ENCODE data around the gene CSPG4. TPM values are rescaled to one million over a fixed set of nuclear protein-coding genes. Genes with fewer than 3 reads are reported as not detected.

The CSPG4 gene
- total RNA-seq, 1 experiment from 2014 or later: 17.5 TPM

DNA sequence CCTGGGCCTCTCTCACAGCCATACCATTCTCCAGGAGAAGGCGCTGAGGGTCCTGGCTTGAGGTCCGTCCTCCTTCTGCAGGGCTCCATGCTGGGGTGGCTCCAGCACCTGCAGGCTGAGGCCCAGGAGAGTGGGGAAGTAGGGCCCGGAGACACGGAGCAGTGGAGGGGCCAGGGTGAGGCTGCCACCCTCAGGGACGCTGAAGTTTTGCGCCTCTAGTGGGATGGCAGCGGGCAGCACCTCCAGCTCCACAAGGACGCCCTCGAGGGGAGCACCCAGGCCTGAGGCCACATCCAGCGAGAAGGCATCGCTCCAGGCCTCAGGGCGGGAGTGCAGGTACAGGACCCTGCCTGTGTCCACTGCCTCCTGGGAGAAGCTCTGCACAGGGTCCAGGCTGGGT lies 27.5 kb downstream of the CSPG4 start:
- DNase-seq (ENCODE audit: low read depth, low spot score): no peak
- in situ Hi-C loops (cut with HindIII; ENCODE audit: low pct_unique_long_range_greater_than_20kb, low sequenced_read_pairs): no loop called here
- ChIA-PET CTCF (interaction anchor here (0.6 to 2.7 kb wide), 2 partner anchors 42 to 117 kb away, joined by 3 to 14 read pairs; no protein-coding TSS in a partner anchor), POLR2A (no interaction called here)
- Histone ChIP-seq H3K27me3 (ENCODE audit: control insufficient read depth, insufficient read depth, low read length) (no peaks in the 10 kb centered on the region), H3K36me3 (ENCODE audit: control insufficient read depth, insufficient read depth, low read length) (no peaks in the 10 kb centered on the region), H3K4me1 (ENCODE audit: control insufficient read depth, insufficient read depth, low read length) (no peaks in the 10 kb centered on the region), H3K4me3 (ENCODE audit: low read depth in 2 of 2, low read length in 2 of 2) (no peak overlapping the region), H3K9me3 (ENCODE audit: control insufficient read depth, insufficient read depth, low read depth, low read length) (no peaks in the 10 kb centered on the region), H3K27ac (ENCODE audit: low read length) (no peak overlapping the region)
- no peak; the same call in 1 of the 2 replicates for TF ChIP-seq CTCF (IDR thresholded peaks at IDR 0.05)
- TF ChIP-seq, protein P1, sequence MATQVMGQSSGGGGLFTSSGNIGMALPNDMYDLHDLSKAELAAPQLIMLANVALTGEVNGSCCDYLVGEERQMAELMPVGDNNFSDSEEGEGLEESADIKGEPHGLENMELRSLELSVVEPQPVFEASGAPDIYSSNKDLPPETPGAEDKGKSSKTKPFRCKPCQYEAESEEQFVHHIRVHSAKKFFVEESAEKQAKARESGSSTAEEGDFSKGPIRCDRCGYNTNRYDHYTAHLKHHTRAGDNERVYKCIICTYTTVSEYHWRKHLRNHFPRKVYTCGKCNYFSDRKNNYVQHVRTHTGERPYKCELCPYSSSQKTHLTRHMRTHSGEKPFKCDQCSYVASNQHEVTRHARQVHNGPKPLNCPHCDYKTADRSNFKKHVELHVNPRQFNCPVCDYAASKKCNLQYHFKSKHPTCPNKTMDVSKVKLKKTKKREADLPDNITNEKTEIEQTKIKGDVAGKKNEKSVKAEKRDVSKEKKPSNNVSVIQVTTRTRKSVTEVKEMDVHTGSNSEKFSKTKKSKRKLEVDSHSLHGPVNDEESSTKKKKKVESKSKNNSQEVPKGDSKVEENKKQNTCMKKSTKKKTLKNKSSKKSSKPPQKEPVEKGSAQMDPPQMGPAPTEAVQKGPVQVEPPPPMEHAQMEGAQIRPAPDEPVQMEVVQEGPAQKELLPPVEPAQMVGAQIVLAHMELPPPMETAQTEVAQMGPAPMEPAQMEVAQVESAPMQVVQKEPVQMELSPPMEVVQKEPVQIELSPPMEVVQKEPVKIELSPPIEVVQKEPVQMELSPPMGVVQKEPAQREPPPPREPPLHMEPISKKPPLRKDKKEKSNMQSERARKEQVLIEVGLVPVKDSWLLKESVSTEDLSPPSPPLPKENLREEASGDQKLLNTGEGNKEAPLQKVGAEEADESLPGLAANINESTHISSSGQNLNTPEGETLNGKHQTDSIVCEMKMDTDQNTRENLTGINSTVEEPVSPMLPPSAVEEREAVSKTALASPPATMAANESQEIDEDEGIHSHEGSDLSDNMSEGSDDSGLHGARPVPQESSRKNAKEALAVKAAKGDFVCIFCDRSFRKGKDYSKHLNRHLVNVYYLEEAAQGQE (IDR thresholded peaks at IDR 0.05; ENCODE audit: insufficient read depth in 1 of 2, low read depth in 2 of 2, low read length in 1 of 2): no peak
- no peak for TF ChIP-seq SIN3A (IDR thresholded peaks at IDR 0.05; ENCODE audit: borderline replicate concordance, insufficient read depth, low read depth, low read length)
- no peak for TF ChIP-seq TCF7L2 (IDR thresholded peaks at IDR 0.05; ENCODE audit: low read depth, low read length)
- no peak for TF ChIP-seq POLR2AphosphoS5 (IDR thresholded peaks at IDR 0.05; ENCODE audit: low read depth, low read length)
- no peak for ATAC-seq
- intact Hi-C loops (cut with micrococcal nuclease; ENCODE audit: unreplicated experiment): loop anchor here (5.0 kb wide), 1 partner anchor 117 kb away; no protein-coding TSS in a partner anchor
- no TSS peak for BruUV-seq (replicated peaks)

DNA sequence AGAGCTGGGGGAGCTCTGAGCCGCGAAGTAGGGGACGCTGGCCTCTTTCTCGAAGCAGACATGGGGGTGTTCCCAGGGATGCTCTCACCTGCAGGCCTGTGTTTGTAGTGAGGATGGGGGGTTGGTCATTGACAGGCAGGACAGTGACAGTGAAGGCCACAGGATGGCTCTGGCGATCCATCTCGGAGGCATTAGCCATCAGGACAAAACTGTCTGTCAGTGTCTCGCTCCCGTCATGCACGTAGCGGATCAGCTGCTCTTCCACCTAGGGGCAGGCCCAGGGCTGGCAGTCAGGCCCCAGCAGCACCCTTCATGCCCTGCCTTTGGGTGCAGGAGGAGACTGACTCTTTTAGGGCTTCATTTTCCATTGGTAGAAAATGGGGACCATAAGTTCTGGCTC lies 28.0 kb downstream of the CSPG4 start:
- no peaks in the 10 kb centered on the region for H3K9me3 ChIP-seq (ENCODE audit: control insufficient read depth, insufficient read depth, low read depth, low read length)
- H3K36me3 ChIP-seq (ENCODE audit: control insufficient read depth, insufficient read depth, low read length): no peaks in the 10 kb centered on the region
- H3K4me1 ChIP-seq (ENCODE audit: control insufficient read depth, insufficient read depth, low read length): no peaks in the 10 kb centered on the region
- DNase-seq (ENCODE audit: low read depth, low spot score): no peak
- intact Hi-C loops (cut with micrococcal nuclease; ENCODE audit: unreplicated experiment) (loop anchor here (5.0 kb wide), 2 partner anchors 42 to 118 kb away; partner anchors contain the start of gene IMP3), in situ Hi-C loops (cut with HindIII; ENCODE audit: low pct_unique_long_range_greater_than_20kb, low sequenced_read_pairs) (no loop called here)
- TF ChIP-seq SIN3A (IDR thresholded peaks at IDR 0.05; ENCODE audit: borderline replicate concordance, insufficient read depth, low read depth, low read length) (no peak), TCF7L2 (IDR thresholded peaks at IDR 0.05; ENCODE audit: low read depth, low read length) (no peak), CTCF (IDR thresholded peaks at IDR 0.05) (no peak), POLR2AphosphoS5 (IDR thresholded peaks at IDR 0.05; ENCODE audit: low read depth, low read length) (no peak)
- TF ChIP-seq, protein P1 (IDR thresholded peaks at IDR 0.05; ENCODE audit: insufficient read depth in 1 of 2, low read depth in 2 of 2, low read length in 1 of 2): no peak
- H3K4me3 ChIP-seq (ENCODE audit: low read depth in 2 of 2, low read length in 2 of 2): no peak overlapping the region
- BruUV-seq (replicated peaks): no TSS peak
- H3K27me3 ChIP-seq (ENCODE audit: control insufficient read depth, insufficient read depth, low read length): no peaks in the 10 kb centered on the region
- no peak overlapping the region for H3K27ac ChIP-seq (ENCODE audit: low read length)
- CTCF ChIA-PET: interaction anchor here (0.6 to 0.8 kb wide), 2 partner anchors 42 to 48 kb away, joined by 3 read pairs; no protein-coding TSS in a partner anchor
- POLR2A ChIA-PET: no interaction called here
- ATAC-seq: no peak

All from Panc1 (cell line).